IPS DF 6.9 (cell line): ENCODE measurements around the gene XRCC3.

Source experiments
- DNase-seq: peaks from one replicate; pipeline ENCODE4 v3.0.0-alpha.2; 2013; ENCODE audit warnings: low read depth, low spot score
- H3K27ac ChIP-seq: one replicate; pipeline ENCODE4 v1.5.1; 2013; ENCODE audit warnings: low read length, control low read depth
- H3K27me3 ChIP-seq: 2 replicates; pipeline ENCODE4 v1.6.1; 2013; ENCODE audit warnings: mild to moderate bottlenecking, low read length; ENCODE audit not compliant: control insufficient read depth, insufficient read depth
- H3K36me3 ChIP-seq: 2 replicates; pipeline ENCODE4 v1.6.1; 2013; ENCODE audit warnings: low read length; ENCODE audit not compliant: control insufficient read depth, insufficient read depth
- H3K4me1 ChIP-seq: 2 replicates; pipeline ENCODE4 v1.6.1; 2013; ENCODE audit warnings: low read length; ENCODE audit not compliant: control insufficient read depth, insufficient read depth
- H3K4me3 ChIP-seq: 2 replicates; pipeline ENCODE4 v1.5.1; 2013; ENCODE audit warnings: mild to moderate bottlenecking, low read length
- H3K9me3 ChIP-seq: 2 replicates; pipeline ENCODE4 v1.6.1; 2013; ENCODE audit warnings: low read length, inconsistent platforms; ENCODE audit not compliant: control insufficient read depth, insufficient read depth
- WGBS: extraction: QIAGEN DNeasy Blood & Tissue Kit; methylation state at CpG from one replicate; pipeline ENCODE4 v1.1.7; 2013; ENCODE audit warnings: mixed read lengths, missing lambda C conversion rate; ENCODE audit not compliant: insufficient read length, insufficient coverage; 5-methylcytosine and 5-hydroxymethylcytosine counted together

XRCC3 gene

GRCh38 chr14:103684871-103685270 lies 30.4 kb downstream of the XRCC3 start:
- no peak overlapping the region for H3K4me3 ChIP-seq
- no CpG with 5 or more reads among the region's 15 CpGs for WGBS
- H3K36me3 ChIP-seq: peaks cover 16% of the 10 kb centered on the region

GRCh38 chr14:103684471-103684870 lies 30.8 kb downstream of the XRCC3 start:
- Histone ChIP-seq H3K36me3 (peaks cover 16% of the 10 kb centered on the region), H3K4me3 (no peak overlapping the region), H3K9me3 (no peaks in the 10 kb centered on the region), H3K27me3 (no peaks in the 10 kb centered on the region), H3K27ac (no peak overlapping the region), H3K4me1 (no peaks in the 10 kb centered on the region)
- WGBS: no CpG with 5 or more reads among the region's 6 CpGs
- no peak for DNase-seq

More at GRCh38 chr14:103684871-103685270, 30.4 kb downstream of the XRCC3 start:
- DNase-seq: no peak
- no peaks in the 10 kb centered on the region for H3K27me3 ChIP-seq
- no peaks in the 10 kb centered on the region for H3K4me1 ChIP-seq
- H3K27ac ChIP-seq: no peak overlapping the region
- H3K9me3 ChIP-seq: no peaks in the 10 kb centered on the region

- Histone ChIP-seq H3K36me3 (peaks cover 16% of the 10 kb centered on the region), H3K4me3 (no peak overlapping the region), H3K27ac (no peak overlapping the region), H3K9me3 (no peaks in the 10 kb centered on the region), H3K4me1 (no peaks in the 10 kb centered on the region), H3K27me3 (no peaks in the 10 kb centered on the region)
- no CpG with 5 or more reads among the region's 15 CpGs for WGBS
- DNase-seq: no peak
These were observed 32.1 kb downstream of the XRCC3 start for GRCh38 chr14:103683139-103683538.

GRCh38 chr14:103680491-103681231 lies 34.6 kb downstream of the XRCC3 start:
- Histone ChIP-seq H3K36me3 (peaks cover 18% of the 10 kb centered on the region), H3K9me3 (no peaks in the 10 kb centered on the region), H3K27ac (no peak overlapping the region), H3K4me3 (no peak overlapping the region), H3K27me3 (no peaks in the 10 kb centered on the region), H3K4me1 (no peaks in the 10 kb centered on the region)
- WGBS: no CpG with 5 or more reads among the region's 17 CpGs
- DNase-seq: no peak

- Histone ChIP-seq H3K27ac (no peak overlapping the region), H3K36me3 (peaks cover 21% of the 10 kb centered on the region)
- DNase-seq: no peak
These were observed 35.9 kb downstream of the XRCC3 start for GRCh38 chr14:103679351-103679750.

GRCh38 chr14:103676881-103677675 lies 38.2 kb downstream of the XRCC3 start:
- Histone ChIP-seq H3K9me3 (no peaks in the 10 kb centered on the region), H3K36me3 (peaks cover 24% of the 10 kb centered on the region), H3K4me3 (no peak overlapping the region), H3K27me3 (no peaks in the 10 kb centered on the region), H3K4me1 (no peaks in the 10 kb centered on the region), H3K27ac (no peak overlapping the region)
- no CpG with 5 or more reads among the region's 16 CpGs for WGBS
- DNase-seq: no peak

More at GRCh38 chr14:103679351-103679750, 35.9 kb downstream of the XRCC3 start:
- Histone ChIP-seq H3K27me3 (no peaks in the 10 kb centered on the region), H3K9me3 (no peaks in the 10 kb centered on the region), H3K4me1 (no peaks in the 10 kb centered on the region), H3K4me3 (no peak overlapping the region)
- no CpG with 5 or more reads among the region's 13 CpGs for WGBS

- Histone ChIP-seq H3K36me3 (peaks cover 21% of the 10 kb centered on the region), H3K27ac (no peak overlapping the region), H3K4me1 (no peaks in the 10 kb centered on the region), H3K4me3 (no peak overlapping the region), H3K9me3 (no peaks in the 10 kb centered on the region), H3K27me3 (no peaks in the 10 kb centered on the region)
- no peak for DNase-seq
- no CpG with 5 or more reads among the region's 8 CpGs for whole genome bisulfite sequencing
These were observed 39.3 kb downstream of the XRCC3 start for GRCh38 chr14:103675957-103676356.

- Histone ChIP-seq H3K9me3 (no peaks in the 10 kb centered on the region), H3K36me3 (peaks cover 17% of the 10 kb centered on the region; the same call in 1 of the 2 replicates), H3K4me3 (no peak overlapping the region), H3K27ac (no peak overlapping the region), H3K4me1 (no peaks in the 10 kb centered on the region), H3K27me3 (no peaks in the 10 kb centered on the region)
- no peak for DNase-seq
- WGBS: no CpG with 5 or more reads among the region's 4 CpGs
These were observed 43.3 kb downstream of the XRCC3 start for GRCh38 chr14:103671911-103672310.

GRCh38 chr14:103669370-103669769 lies 45.9 kb downstream of the XRCC3 start:
- DNase-seq: no peak
- Histone ChIP-seq H3K27me3 (no peaks in the 10 kb centered on the region), H3K27ac (no peak overlapping the region), H3K36me3 (peaks cover 9% of the 10 kb centered on the region; the same call in 1 of the 2 replicates), H3K4me1 (no peaks in the 10 kb centered on the region), H3K9me3 (no peaks in the 10 kb centered on the region), H3K4me3 (no peak overlapping the region)
- WGBS: no CpG with 5 or more reads among the region's 2 CpGs

- no peaks in the 10 kb centered on the region for H3K9me3 ChIP-seq
- H3K4me3 ChIP-seq: no peak overlapping the region
- H3K4me1 ChIP-seq: no peaks in the 10 kb centered on the region
- no CpG with 5 or more reads among the region's 3 CpGs for WGBS
- no peak for DNase-seq
- peaks cover 4% of the 10 kb centered on the region; the same call in 1 of the 2 replicates for H3K36me3 ChIP-seq
- no peak overlapping the region for H3K27ac ChIP-seq
- no peaks in the 10 kb centered on the region for H3K27me3 ChIP-seq
These were observed 47.1 kb downstream of the XRCC3 start for GRCh38 chr14:103668117-103668516.
